ENCODE data around the gene ANKRD30A.
"Not testable (repeated sequence)": the region's sequence is repeated elsewhere in the genome, so short reads cannot be mapped to it uniquely, and the experiment has no call there.

The ANKRD30A gene

GRCh38 chr10:37125191-37125732 is at the start of gene ANKRD30A:
Gene ANKRD30A (plus strand): TSS chr10:37125598. CDS start chr10:37125788, 190 bp downstream.
- TF ChIP-seq CTCF (IDR thresholded peaks at IDR 0.05; ENCODE audit: low read depth, low read length) = no peak
- DNase-seq (ENCODE audit: low read depth, low spot score) = no peak
- in situ Hi-C loops (cut with HindIII; ENCODE audit: low sequenced_read_pairs) = no loop called here
- H3K4me3 ChIP-seq (ENCODE audit: low read depth, low read length) = no peak within 1 kb of the TSS

GRCh38 chr10:37076083-37076482 is 49.3 kb upstream of the ANKRD30A start:
- in situ Hi-C loops (cut with HindIII; ENCODE audit: low sequenced_read_pairs); H3K4me3 ChIP-seq (ENCODE audit: low read depth, low read length); DNase-seq (ENCODE audit: low read depth, low spot score): not testable (repeated sequence)

GRCh38 chr10:37095792-37096573 is 29.4 kb upstream of the ANKRD30A start:
- no peak for DNase-seq (ENCODE audit: low read depth, low spot score)
- TF ChIP-seq CTCF (IDR thresholded peaks at IDR 0.05; ENCODE audit: low read depth, low read length) = no peak
- in situ Hi-C loops (cut with HindIII; ENCODE audit: low sequenced_read_pairs) = no loop called here
- no peak overlapping the region for H3K4me3 ChIP-seq (ENCODE audit: low read depth, low read length)

GRCh38 chr10:37101261-37101660 is 24.1 kb upstream of the ANKRD30A start:
- no peak for DNase-seq (ENCODE audit: low read depth, low spot score)
- no peak overlapping the region for H3K4me3 ChIP-seq (ENCODE audit: low read depth, low read length)
- in situ Hi-C loops (cut with HindIII; ENCODE audit: low sequenced_read_pairs) = no loop called here
- no peak for TF ChIP-seq CTCF (IDR thresholded peaks at IDR 0.05; ENCODE audit: low read depth, low read length)

- in situ Hi-C loops (cut with HindIII; ENCODE audit: low sequenced_read_pairs) = no loop called here
- no peak for TF ChIP-seq CTCF (IDR thresholded peaks at IDR 0.05; ENCODE audit: low read depth, low read length)
- DNase-seq (ENCODE audit: low read depth, low spot score) = no peak
- no peak overlapping the region for H3K4me3 ChIP-seq (ENCODE audit: low read depth, low read length)
Observed at GRCh38 chr10:37109000-37109399, 16.4 kb upstream of the ANKRD30A start.

- TF ChIP-seq CTCF (IDR thresholded peaks at IDR 0.05; ENCODE audit: low read depth, low read length) = no peak
Observed at GRCh38 chr10:37124532-37124931, 866 bp upstream of the ANKRD30A start.

GRCh38 chr10:37125921-37126320 is 523 bp downstream of the ANKRD30A start:
- in situ Hi-C loops (cut with HindIII; ENCODE audit: low sequenced_read_pairs) = no loop called here
- no peak for TF ChIP-seq CTCF (IDR thresholded peaks at IDR 0.05; ENCODE audit: low read depth, low read length)

More at GRCh38 chr10:37124532-37124931, 866 bp upstream of the ANKRD30A start:
- DNase-seq (ENCODE audit: low read depth, low spot score) = no peak
- in situ Hi-C loops (cut with HindIII; ENCODE audit: low sequenced_read_pairs) = no loop called here
- no peak overlapping the region for H3K4me3 ChIP-seq (ENCODE audit: low read depth, low read length)

More at GRCh38 chr10:37125921-37126320, 523 bp downstream of the ANKRD30A start:
- no peak overlapping the region for H3K4me3 ChIP-seq (ENCODE audit: low read depth, low read length)
- DNase-seq (ENCODE audit: low read depth, low spot score) = no peak

Data from astrocyte of the spinal cord (primary cell).